ENCODE results near the gene TRAPPC11.

DNA sequence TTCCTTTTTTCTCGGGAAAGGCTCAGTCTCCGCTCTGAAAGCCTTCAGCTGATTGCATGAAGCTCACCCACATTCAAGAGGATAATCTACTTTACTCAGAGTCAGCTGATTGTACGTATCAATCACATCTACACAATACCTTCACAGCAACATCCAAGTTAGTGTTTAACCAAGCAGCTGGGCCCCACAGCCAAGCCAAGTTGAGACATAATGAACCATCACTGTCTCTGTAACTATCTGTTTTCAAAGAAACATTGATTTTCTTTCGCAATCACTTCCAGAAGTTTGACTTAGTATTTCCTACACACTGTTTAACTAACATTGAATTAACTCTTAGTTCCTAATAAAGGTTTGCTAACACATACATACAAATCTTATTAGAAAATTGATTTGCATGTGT, 40.4 kb upstream of the TRAPPC11 start:
- TF ChIP-seq EZH2 (IDR thresholded peaks at IDR 0.05): no peak
- TF ChIP-seq, protein P1, sequence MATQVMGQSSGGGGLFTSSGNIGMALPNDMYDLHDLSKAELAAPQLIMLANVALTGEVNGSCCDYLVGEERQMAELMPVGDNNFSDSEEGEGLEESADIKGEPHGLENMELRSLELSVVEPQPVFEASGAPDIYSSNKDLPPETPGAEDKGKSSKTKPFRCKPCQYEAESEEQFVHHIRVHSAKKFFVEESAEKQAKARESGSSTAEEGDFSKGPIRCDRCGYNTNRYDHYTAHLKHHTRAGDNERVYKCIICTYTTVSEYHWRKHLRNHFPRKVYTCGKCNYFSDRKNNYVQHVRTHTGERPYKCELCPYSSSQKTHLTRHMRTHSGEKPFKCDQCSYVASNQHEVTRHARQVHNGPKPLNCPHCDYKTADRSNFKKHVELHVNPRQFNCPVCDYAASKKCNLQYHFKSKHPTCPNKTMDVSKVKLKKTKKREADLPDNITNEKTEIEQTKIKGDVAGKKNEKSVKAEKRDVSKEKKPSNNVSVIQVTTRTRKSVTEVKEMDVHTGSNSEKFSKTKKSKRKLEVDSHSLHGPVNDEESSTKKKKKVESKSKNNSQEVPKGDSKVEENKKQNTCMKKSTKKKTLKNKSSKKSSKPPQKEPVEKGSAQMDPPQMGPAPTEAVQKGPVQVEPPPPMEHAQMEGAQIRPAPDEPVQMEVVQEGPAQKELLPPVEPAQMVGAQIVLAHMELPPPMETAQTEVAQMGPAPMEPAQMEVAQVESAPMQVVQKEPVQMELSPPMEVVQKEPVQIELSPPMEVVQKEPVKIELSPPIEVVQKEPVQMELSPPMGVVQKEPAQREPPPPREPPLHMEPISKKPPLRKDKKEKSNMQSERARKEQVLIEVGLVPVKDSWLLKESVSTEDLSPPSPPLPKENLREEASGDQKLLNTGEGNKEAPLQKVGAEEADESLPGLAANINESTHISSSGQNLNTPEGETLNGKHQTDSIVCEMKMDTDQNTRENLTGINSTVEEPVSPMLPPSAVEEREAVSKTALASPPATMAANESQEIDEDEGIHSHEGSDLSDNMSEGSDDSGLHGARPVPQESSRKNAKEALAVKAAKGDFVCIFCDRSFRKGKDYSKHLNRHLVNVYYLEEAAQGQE (IDR thresholded peaks at IDR 0.05; ENCODE audit: low read depth): no peak
- no peak for TF ChIP-seq CTCF (IDR thresholded peaks at IDR 0.05 in 2 of 3, conservative IDR thresholded peaks at IDR 0.05 in 1 of 3; ENCODE audit: borderline replicate concordance in 1 of 3, insufficient read depth in 1 of 3, low read depth in 2 of 3, low read length in 2 of 3)
- no peak for TF ChIP-seq MAX (IDR thresholded peaks at IDR 0.05)
